Activated T-helper 9 cell treated with anti-CD3 and anti-CD28 coated beads, Interleukin-2, amount 50 U/mL, for 16 hours (primary cell): Measurements from ENCODE around the gene SGTA.

Experiments
- DNase-seq: peaks from one replicate; pipeline ENCODE4 v3.0.0-alpha.2; 2020; ENCODE audit warnings: low read depth

Gene SGTA

GRCh38 chr19:2770055-2771013 is 12.7 kb downstream of the SGTA start:
- DNase-seq = no peak

- no peak for DNase-seq
Measured at GRCh38 chr19:2769218-2769617, 13.9 kb downstream of the SGTA start.

GRCh38 chr19:2768365-2769132 is 14.5 kb downstream of the SGTA start:
- DNase-seq = no peak

- no peak for DNase-seq
Measured at GRCh38 chr19:2767688-2768087, 15.4 kb downstream of the SGTA start.

GRCh38 chr19:2766594-2767372 is 16.3 kb downstream of the SGTA start:
- no peak for DNase-seq

GRCh38 chr19:2765376-2765775 is 17.7 kb downstream of the SGTA start:
- no peak for DNase-seq

- DNase-seq = no peak
Measured at GRCh38 chr19:2764945-2765344, 18.1 kb downstream of the SGTA start.

GRCh38 chr19:2763687-2764086 is 19.4 kb downstream of the SGTA start:
- DNase-seq = no peak

- DNase-seq = no peak
Measured at GRCh38 chr19:2762783-2763496, 20.1 kb downstream of the SGTA start.

GRCh38 chr19:2761876-2762782 is 20.9 kb downstream of the SGTA start:
- DNase-seq = no peak

- DNase-seq = no peak
Measured at GRCh38 chr19:2761309-2761677, 21.8 kb downstream of the SGTA start.

GRCh38 chr19:2759965-2760364 is 23.1 kb downstream of the SGTA start:
- no peak for DNase-seq

GRCh38 chr19:2759362-2759761 is 23.7 kb downstream of the SGTA start:
- no peak for DNase-seq

- DNase-seq = no peak
Measured at GRCh38 chr19:2758601-2759313, 24.3 kb downstream of the SGTA start.

GRCh38 chr19:2756921-2757881 is 25.9 kb downstream of the SGTA start:
- no peak for DNase-seq

- DNase-seq = no peak
Measured at GRCh38 chr19:2756477-2756876, 26.6 kb downstream of the SGTA start.

GRCh38 chr19:2755811-2756210 is 27.3 kb downstream of the SGTA start:
- no peak for DNase-seq

- no peak for DNase-seq
Measured at GRCh38 chr19:2755448-2755705, 27.7 kb downstream of the SGTA start.
